ENCODE measurements around the gene PDRG1.
"Not testable (repeated sequence)": the region's sequence is repeated elsewhere in the genome, so short reads cannot be mapped to it uniquely, and the experiment has no call there.

The PDRG1 gene

GRCh38 chr20:31966991-31967655, 15.3 kb upstream of the PDRG1 start:
- DNase-seq (ENCODE audit: low spot score), result no peak

DNA sequence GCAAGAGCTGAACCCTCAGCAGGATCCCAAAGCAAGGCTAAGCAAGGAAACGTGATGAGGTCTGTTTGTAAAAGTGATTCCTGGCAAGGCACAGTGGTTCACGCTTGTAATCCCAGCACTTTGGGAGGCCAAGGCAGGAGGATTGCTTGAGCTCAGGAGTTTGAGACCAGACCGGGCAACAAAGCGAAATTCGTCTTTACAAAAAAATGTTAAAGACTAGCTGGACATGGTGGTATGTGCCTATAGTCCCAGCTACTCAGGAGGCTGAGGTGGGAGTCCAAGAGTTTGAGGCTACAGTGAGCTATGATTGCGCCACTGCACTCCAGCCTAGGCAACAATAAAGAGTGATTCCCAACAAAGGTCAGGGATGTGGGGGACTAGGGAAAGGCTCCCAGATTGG, 12.0 kb upstream of the PDRG1 start:
- no peak for DNase-seq (ENCODE audit: low spot score)

DNA sequence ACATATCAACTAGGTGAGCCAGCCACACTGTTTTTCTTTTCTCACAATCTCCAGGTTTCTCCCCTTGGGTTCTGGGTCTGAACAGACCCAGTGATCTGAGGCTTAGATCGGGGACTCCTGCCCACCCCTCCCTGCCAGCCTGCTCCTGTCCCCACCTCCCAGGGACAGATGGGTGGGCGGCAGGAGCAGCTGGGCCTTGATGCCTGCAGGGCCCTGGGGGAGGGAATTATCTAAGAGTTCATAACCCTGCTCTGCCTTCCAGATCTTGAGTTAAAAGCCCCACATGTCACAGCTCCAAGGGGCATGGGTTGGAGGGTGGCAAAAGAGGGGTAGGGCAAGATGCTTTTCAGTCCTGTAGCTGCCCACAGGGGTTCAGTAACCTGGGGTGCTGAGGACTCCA, 10.9 kb upstream of the PDRG1 start:
- DNase-seq (ENCODE audit: low spot score), result no peak

GRCh38 chr20:31956556-31957526, 5.0 kb upstream of the PDRG1 start:
- no peak for DNase-seq (ENCODE audit: low spot score)

- no peak for DNase-seq (ENCODE audit: low spot score)
These were observed 2.7 kb upstream of the PDRG1 start for GRCh38 chr20:31954500-31954899.

- no peak for DNase-seq (ENCODE audit: low spot score)
These were observed 1.8 kb upstream of the PDRG1 start for GRCh38 chr20:31953556-31954148.

GRCh38 chr20:31951203-31951529, 680 bp downstream of the PDRG1 start:
- DNase-seq (ENCODE audit: low spot score), result no peak

DNA sequence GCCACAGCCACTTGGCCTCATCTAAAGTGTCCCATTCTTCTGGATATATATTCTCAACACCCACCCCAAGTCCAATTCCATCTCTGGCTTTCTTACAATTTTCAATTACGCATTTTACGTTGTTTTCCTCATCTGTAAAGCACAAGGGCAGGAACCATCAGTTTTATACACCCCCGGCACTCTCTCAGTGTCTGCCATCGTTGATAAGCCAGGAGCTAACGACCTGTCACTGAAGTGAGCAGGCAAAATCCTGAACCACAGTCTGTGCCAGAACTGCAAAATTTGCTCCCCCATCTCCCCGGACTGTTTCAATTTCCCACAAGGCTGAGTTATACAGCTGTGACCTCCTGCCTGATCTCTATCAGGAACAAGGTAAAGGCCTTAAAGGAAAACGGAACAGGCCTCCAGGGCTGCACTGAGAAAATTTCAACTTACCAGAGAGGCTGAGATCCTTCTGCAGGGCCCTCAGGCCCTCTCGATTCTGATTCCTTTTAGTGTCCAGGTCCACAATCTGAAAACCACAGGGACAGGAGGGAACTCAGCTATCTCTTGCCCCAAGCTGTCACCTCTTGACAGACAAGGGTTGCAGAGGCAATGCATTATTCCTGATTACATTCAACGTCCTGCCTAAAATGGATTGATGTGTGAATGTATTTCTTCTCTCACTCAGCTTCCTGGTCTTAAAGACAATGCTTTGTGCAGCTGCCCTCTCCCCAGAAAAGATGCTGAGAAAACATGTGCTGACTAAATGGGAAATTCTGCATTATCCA, 1.8 kb downstream of the PDRG1 start:
- no peak for DNase-seq (ENCODE audit: low spot score)

GRCh38 chr20:31948008-31948407, 3.8 kb downstream of the PDRG1 start:
- DNase-seq (ENCODE audit: low spot score), result no peak

- DNase-seq (ENCODE audit: low spot score), result no peak
These were observed 6.1 kb downstream of the PDRG1 start for GRCh38 chr20:31945785-31946184.

- DNase-seq (ENCODE audit: low spot score), result no peak
These were observed 6.5 kb downstream of the PDRG1 start for GRCh38 chr20:31945319-31945718.

DNA sequence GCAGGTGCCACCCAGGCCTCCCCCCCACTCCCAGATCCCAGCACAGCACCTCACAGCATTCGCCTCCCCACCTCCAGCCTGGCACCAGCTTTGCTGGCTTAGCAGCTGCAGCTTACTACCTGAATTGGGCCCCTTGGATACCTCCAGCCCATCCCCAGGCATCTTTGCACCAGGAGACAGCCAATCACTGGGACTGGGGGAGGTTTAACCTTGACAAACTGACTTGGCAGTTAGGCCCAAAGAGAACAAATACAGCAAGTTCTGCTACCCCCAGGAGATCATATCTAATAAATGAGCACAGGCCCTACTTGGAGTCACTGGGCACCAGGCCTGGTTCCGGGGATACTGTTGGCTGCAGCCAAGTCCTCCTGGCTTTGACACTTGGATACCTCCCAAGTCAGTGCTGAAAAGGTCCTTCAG, 8.8 kb downstream of the PDRG1 start:
- no peak for DNase-seq (ENCODE audit: low spot score)

GRCh38 chr20:31939661-31940060, 12.2 kb downstream of the PDRG1 start:
- no peak for DNase-seq (ENCODE audit: low spot score)

DNA sequence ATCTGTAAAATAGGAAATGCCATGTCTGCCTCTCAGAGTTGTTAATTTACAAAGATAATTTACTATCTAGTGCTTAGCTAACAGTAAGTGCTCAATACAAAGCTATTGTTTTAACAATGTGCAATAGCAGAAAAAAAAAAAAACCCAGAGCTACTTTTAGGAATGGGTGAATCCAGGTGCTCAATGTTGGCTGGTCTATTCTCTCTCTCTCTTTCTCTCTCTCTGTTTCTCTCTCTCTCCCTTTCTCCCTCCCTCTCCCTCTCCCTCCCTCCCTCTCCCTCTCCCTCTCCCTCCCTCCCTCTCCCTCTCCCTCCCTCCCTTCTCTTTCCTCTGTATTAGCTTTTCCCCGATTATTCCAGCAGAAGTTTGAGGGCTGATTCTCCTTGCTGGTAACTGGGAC, 14.0 kb downstream of the PDRG1 start:
- DNase-seq (ENCODE audit: low spot score), result no peak

DNA sequence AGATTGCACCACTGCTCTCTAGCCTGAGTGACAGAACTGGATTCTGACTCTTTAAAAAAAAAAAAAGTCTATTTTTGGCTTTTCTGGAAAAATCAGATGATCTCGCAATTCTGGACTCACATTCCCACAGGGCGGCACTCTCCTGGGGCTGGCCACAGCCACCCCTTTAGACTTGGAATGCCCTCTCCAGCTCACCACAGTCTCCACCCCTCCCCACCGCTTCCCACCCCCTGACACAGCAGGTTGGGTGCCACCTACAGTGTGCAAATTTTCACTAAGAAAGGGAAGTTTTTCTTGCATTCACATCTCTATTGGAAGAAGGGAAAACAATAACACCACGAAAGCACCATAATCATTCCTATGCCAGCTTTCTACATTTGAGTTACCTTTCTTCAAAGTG, 15.4 kb downstream of the PDRG1 start:
- no peak for DNase-seq (ENCODE audit: low spot score)

GRCh38 chr20:31934968-31935764, 16.7 kb downstream of the PDRG1 start:
- no peak for DNase-seq (ENCODE audit: low spot score)

DNA sequence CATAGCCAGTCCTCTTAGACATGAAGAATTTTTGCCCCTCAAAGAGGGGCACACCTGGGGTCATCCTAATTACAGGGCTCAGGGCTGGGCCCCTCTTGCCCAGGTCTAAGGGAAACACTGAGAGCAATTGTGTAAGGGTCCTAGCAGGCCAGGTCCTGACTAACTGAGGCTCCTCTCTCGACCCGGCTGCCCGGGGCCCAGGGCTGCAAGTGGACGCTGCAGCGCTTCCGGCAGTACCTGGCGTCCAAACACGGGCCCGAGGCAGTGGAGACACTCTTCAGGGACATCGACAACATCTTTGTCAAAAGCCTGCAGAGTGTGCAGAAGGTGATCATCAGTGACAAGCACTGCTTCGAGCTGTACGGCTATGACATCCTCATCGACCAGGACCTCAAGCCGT, 17.4 kb downstream of the PDRG1 start:
- DNase-seq (ENCODE audit: low spot score), result no peak

DNA sequence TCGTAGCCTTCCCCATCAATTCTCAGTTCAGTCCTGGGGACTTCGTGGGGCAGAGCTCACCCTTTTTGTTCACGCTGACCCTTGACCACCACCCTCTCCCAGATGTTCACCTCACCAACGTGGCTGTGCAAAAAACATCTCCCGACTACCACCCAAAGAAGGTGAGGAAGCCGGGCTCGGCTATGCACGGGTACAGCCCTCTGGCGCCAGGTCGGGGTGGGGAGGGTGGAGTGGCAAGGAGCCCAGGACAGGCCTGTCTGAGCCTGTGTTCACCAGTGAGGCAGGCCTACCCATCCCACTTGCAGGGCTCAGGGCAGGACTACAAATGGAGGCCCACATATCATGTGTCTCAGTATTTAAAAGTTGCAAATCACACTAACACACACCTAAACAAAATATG, 18.1 kb downstream of the PDRG1 start:
- no peak for DNase-seq (ENCODE audit: low spot score)

GRCh38 chr20:31930779-31931178, 21.1 kb downstream of the PDRG1 start:
- DNase-seq (ENCODE audit: low spot score), result no peak

DNA sequence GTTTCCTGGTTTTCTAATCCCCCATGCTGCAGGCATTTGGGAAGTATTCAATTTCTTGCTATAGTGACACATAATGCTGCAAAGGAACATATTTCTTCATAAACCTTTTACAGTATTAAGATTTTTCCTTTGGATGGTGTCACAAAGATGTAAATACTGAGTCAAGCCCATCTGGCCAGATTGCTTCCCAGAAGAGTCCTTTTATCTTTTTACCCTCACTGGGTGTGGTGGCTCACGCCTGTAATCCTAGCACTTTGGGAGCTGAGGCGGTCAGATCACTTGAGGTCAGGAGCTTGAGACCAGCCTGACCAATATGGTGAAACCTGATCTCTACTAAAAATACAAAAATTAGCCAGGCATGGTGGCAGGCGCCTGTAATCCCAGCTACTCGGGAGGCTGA, 22.2 kb downstream of the PDRG1 start:
- not testable (repeated sequence) for DNase-seq (ENCODE audit: low spot score)

DNA sequence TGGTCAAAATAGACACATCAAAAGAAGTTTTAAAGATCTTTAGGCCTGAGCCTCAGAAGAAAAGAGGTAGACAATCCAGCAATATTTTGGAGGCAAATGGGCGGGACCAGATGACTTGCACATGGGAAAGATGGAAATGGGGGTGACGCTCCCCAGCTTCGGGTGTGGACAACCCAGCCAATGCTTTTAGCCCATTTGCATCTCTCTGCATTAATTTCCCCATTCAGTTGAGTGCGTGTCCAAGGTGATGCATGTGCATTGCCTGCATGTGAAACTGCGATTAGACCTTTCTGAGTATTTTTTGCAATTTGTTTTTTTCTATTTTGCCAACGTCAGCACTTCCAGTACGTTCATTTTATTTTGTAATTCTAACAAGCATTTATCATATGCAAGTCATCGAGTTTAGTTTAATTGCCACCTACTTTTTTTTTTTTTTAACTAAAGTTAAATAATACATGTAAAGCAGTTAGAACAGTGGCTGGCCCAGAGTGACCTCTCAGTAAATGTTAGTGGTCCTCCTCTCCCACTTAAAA, 24.2 kb downstream of the PDRG1 start:
- no peak for DNase-seq (ENCODE audit: low spot score)

Data from GM03348 (cell line).